ENCODE results near the gene PPP1R3C. TPM values are rescaled to one million over a fixed set of nuclear protein-coding genes. Genes with fewer than 3 reads are reported as not detected.
A peak's percentile ranks its signal among the peaks of the same experiment; 100 is the strongest.

PPP1R3C gene
- total and polyA plus RNA-seq, 2 of the 4 experiments (the other 2 are of a cell fraction): 17.4 to 62.9 TPM

- Histone ChIP-seq H3K9me1 (ENCODE audit: insufficient read depth, low read length) (peaks cover 19% of the 10 kb centered on the region), H3K18ac (ENCODE audit: low read depth, low read length) (peak overlapping the region; percentile 69), H3K4me3 (ENCODE audit: insufficient read depth, low read depth, low read length) (no peak overlapping the region), H2BK20ac (ENCODE audit: low read depth, low read length) (peak overlapping the region; percentile 71), H2BK5ac (ENCODE audit: low read depth, low read length, poor library complexity, severe bottlenecking) (peak overlapping the region; percentile 84), H3K4me2 (ENCODE audit: low read depth, low read length) (no peak overlapping the region), H2AK9ac (replicated peaks; ENCODE audit: low read depth, low read length, poor library complexity) (no peak overlapping the region), H3K27ac (ENCODE audit: insufficient read depth, low read length) (no peak overlapping the region), H3K9me3 (ENCODE audit: control insufficient read depth, insufficient read depth, low read length) (no peaks in the 10 kb centered on the region), H2BK120ac (ENCODE audit: low read depth, low read length) (peak overlapping the region; percentile 63), H3K56ac (ENCODE audit: extremely low read depth, insufficient read depth, low read length) (no peak overlapping the region), H4K5ac (ENCODE audit: low read depth, low read length) (peak overlapping the region; percentile 9; the same call in 1 of the 2 replicates), H4K20me1 (ENCODE audit: insufficient read depth, low read length) (no peaks in the 10 kb centered on the region), H3K14ac (replicated peaks; ENCODE audit: low read depth, low read length) (peak overlapping the region; percentile 64; the same call in 1 of the 2 replicates), H3K27me3 (ENCODE audit: control insufficient read depth, insufficient read depth, low read length) (no peaks in the 10 kb centered on the region), H3K36me3 (ENCODE audit: control insufficient read depth, insufficient read depth, low read length) (no peaks in the 10 kb centered on the region), H3K4ac (ENCODE audit: low read depth, low read length) (peak overlapping the region; percentile 70; the same call in 1 of the 2 replicates), H3K79me1 (ENCODE audit: low read depth in 1 of 2, low read length in 2 of 2) (no peaks in the 10 kb centered on the region), H4K91ac (ENCODE audit: insufficient read depth, low read depth, low read length) (peak overlapping the region; percentile 75), H2BK15ac (ENCODE audit: low read depth, low read length) (peak overlapping the region; percentile 88; the same call in 2 of the 3 replicates), H3K23ac (ENCODE audit: low read depth, low read length) (peak overlapping the region; percentile 80; the same call in 1 of the 2 replicates), H3K4me1 (ENCODE audit: control insufficient read depth, insufficient read depth, low read length) (peaks cover 19% of the 10 kb centered on the region), H2AFZ (replicated peaks; ENCODE audit: low read length, poor library complexity) (no peak overlapping the region), H3K9ac (ENCODE audit: low read depth, low read length) (no peak overlapping the region), H2AK5ac (ENCODE audit: low read depth, low read length) (peak overlapping the region; percentile 82; the same call in 1 of the 2 replicates), H4K8ac (ENCODE audit: low read depth in 2 of 2, low read length in 2 of 2) (peak overlapping the region; percentile 45 to 68; a peak in 3 of 4 replicates)
- no peak for DNase-seq
- intact Hi-C loops (cut with micrococcal nuclease) (no loop called here), dilution Hi-C loops (cut with HindIII; ENCODE audit: low sequenced_read_pairs, unreplicated experiment) (no loop called here), in situ Hi-C loops (cut with MboI; ENCODE audit: low sequenced_read_pairs) (no loop called here)
- peak; percentile 81 for TF ChIP-seq MAFK (IDR thresholded peaks at IDR 0.05; ENCODE audit: low read depth, low read length)
- TF ChIP-seq RAD21 (IDR thresholded peaks at IDR 0.05; ENCODE audit: low read length): no peak
- no peak for TF ChIP-seq RCOR1 (IDR thresholded peaks at IDR 0.05; ENCODE audit: insufficient replicate concordance, low read length)
- no CpG with 5 or more reads among the region's 4 CpGs for WGBS, 2 experiments (ENCODE audit: extremely low coverage in 2 of 2, insufficient read length in 1 of 2)
- ChIA-PET CTCF (no interaction called here), POLR2A (ENCODE audit: unreplicated experiment) (no interaction called here)
- BruUV-seq (replicated peaks): no TSS peak
- ATAC-seq (ENCODE audit: low read depth): no peak
These were observed 29.9 kb downstream of the PPP1R3C start for GRCh38 chr10:91602868-91603568.
